B cell (primary cell): ENCODE results near the gene POLE2. TPM values are rescaled to one million over a fixed set of nuclear protein-coding genes. Genes with fewer than 3 reads are reported as not detected.

Experiments used
- ATAC-seq: fragments of 200-7000 bp; cut with Tn5 transposase; one replicate; pipeline ENCODE4 v1.10.0; 2021; ENCODE audit warnings: low read depth, mild to moderate bottlenecking, moderate number of reproducible peaks, moderate library complexity
- CTCF ChIA-PET: fragments of 350-600 bp; sonication (Branson Sonifier 250); formaldehyde crosslinking; loops from one replicate; lab custom pipeline; 2021; ENCODE audit warnings: antibody characterized with exemption, inconsistent platforms; lab: Charles Lee
- POLR2A ChIA-PET: fragments of 350-600 bp; sonication (Branson Sonifier 250); formaldehyde crosslinking; loops from one replicate; lab custom pipeline; 2021; ENCODE audit warnings: antibody characterized with exemption; lab: Charles Lee
- DNase-seq: peaks from one replicate; pipeline ENCODE4 v3.0.0; 2013
- H2AFZ ChIP-seq: 2 replicates; pipeline ENCODE4 v1.6.1; 2012; ENCODE audit warnings: mild to moderate bottlenecking, low read depth, low read length; ENCODE audit not compliant: insufficient read depth, poor library complexity, severe bottlenecking
- H3K27ac ChIP-seq, 2 donors: 1 replicate in 1 of 2; 2 replicates in 1 of 2; pipeline ENCODE4 v1.5.1; 2012 to 2013; ENCODE audit warnings: low read length in 2 of 2, mild to moderate bottlenecking in 2 of 2, moderate library complexity in 1 of 2
- H3K27me3 ChIP-seq, 4 experiments: fragments of 200-600 bp in 1 of 4; sonication (generic) in 1 of 4; replicated peaks in 1 of 4; 1 replicate in 2 of 4; 2 replicates in 2 of 4; pipeline versions ENCODE4 v1.6.1 to v1.7.0; 2013 to 2016; ENCODE audit warnings: low read length in 3 of 4, mild to moderate bottlenecking in 2 of 4, mixed read lengths in 1 of 4, moderate library complexity in 1 of 4; ENCODE audit not compliant: insufficient read depth in 4 of 4, control insufficient read depth in 3 of 4; ENCODE audit errors: control extremely low read depth in 1 of 4
- H3K36me3 ChIP-seq, 2 experiments: replicated peaks in 1 of 2; 1 replicate in 1 of 2; 2 replicates in 1 of 2; pipeline versions ENCODE4 v1.6.1 to v1.7.1; 2013; ENCODE audit warnings: low read length in 1 of 2; ENCODE audit not compliant: insufficient read depth in 2 of 2, control insufficient read depth in 1 of 2; ENCODE audit errors: control extremely low read depth in 1 of 2, extremely low read depth in 1 of 2
- H3K4me1 ChIP-seq, 2 donors: fragments of 200-600 bp in 1 of 2; sonication (generic) in 1 of 2; 1 replicate in 1 of 2; 2 replicates in 1 of 2; pipeline versions ENCODE4 v1.5.1 to v1.6.1; 2013 to 2017; ENCODE audit warnings: low read length in 2 of 2; ENCODE audit not compliant: control insufficient read depth in 2 of 2, insufficient read depth in 2 of 2
- H3K4me2 ChIP-seq: replicated peaks from 2 replicates; pipeline ENCODE3; 2012; ENCODE audit warnings: mild to moderate bottlenecking, low read depth, low read length; ENCODE audit not compliant: poor library complexity, severe bottlenecking
- H3K4me3 ChIP-seq, 5 experiments: fragments of 200-600 bp in 1 of 5; sonication (generic) in 1 of 5; 1 replicate in 3 of 5; 2 replicates in 2 of 5; pipeline versions ENCODE4 v1.5.1 to v1.7.0; 2011 to 2016; ENCODE audit warnings: low read length in 4 of 5, mild to moderate bottlenecking in 4 of 5, low read depth in 2 of 5, control low read depth in 1 of 5, moderate library complexity in 1 of 5; ENCODE audit not compliant: insufficient read depth in 1 of 5; ENCODE audit errors: control extremely low read depth in 1 of 5, extremely low read depth in 1 of 5
- H3K79me2 ChIP-seq: fragments of 200-600 bp; sonication (generic); one replicate; pipeline ENCODE4 v1.6.0; 2016; ENCODE audit warnings: low read length; ENCODE audit not compliant: control insufficient read depth, insufficient read depth
- H3K9ac ChIP-seq: fragments of 200-600 bp; sonication (generic); 2 replicates; pipeline ENCODE4 v1.6.1; 2017; ENCODE audit warnings: mild to moderate bottlenecking, low read length, moderate library complexity
- H3K9me3 ChIP-seq, 3 donors: one replicate each; pipeline versions ENCODE4 v1.6.1 to v1.7.1; 2013; ENCODE audit warnings: low read length in 2 of 3; ENCODE audit not compliant: control insufficient read depth in 2 of 3, insufficient read depth in 1 of 3; ENCODE audit errors: control extremely low read depth in 1 of 3
- H4K20me1 ChIP-seq: 2 replicates; pipeline ENCODE4 v1.6.0; 2012; ENCODE audit warnings: mild to moderate bottlenecking, low read length; ENCODE audit not compliant: insufficient read depth, control insufficient read depth, poor library complexity, severe bottlenecking
- H3K27ac Mint-ChIP-seq: one replicate; pipeline ENCODE4 v1.8.0; 2021; ENCODE audit warnings: mixed read lengths
- H3K27me3 Mint-ChIP-seq: one replicate; pipeline ENCODE4 v1.8.0; 2021; ENCODE audit warnings: mixed read lengths
- H3K4me1 Mint-ChIP-seq: one replicate; pipeline ENCODE4 v1.8.0; 2021; ENCODE audit warnings: mixed read lengths
- H3K4me3 Mint-ChIP-seq: one replicate; pipeline ENCODE4 v1.8.0; 2021; ENCODE audit warnings: mixed read lengths
- H3K9me3 Mint-ChIP-seq: one replicate; pipeline ENCODE4 v1.8.0; 2022; ENCODE audit warnings: mixed read lengths; ENCODE audit not compliant: insufficient read depth
- CTCF ChIP-seq: fragments of 200-600 bp; IDR thresholded peaks from one replicate; pipeline ENCODE4 v1.8.0; 2022; ENCODE audit warnings: antibody characterized with exemption, mild to moderate bottlenecking
- EZH2 ChIP-seq: IDR thresholded peaks from 2 replicates; pipeline ENCODE4 v1.6.1; 2012; ENCODE audit warnings: borderline replicate concordance, low read depth, mild to moderate bottlenecking, moderate library complexity, low read length; ENCODE audit not compliant: insufficient read depth, poor library complexity, severe bottlenecking
- WGBS: methylation state at CpG from one replicate; pipeline ENCODE4 v1.1.5; 2013; ENCODE audit warnings: missing lambda C conversion rate; ENCODE audit not compliant: insufficient coverage; 5-methylcytosine and 5-hydroxymethylcytosine counted together
- intact Hi-C: fragments of 100-400 bp; cut with micrococcal nuclease; formaldehyde crosslinking; loops from one replicate; pipeline ENCODE4 v1.10.0; 2022
- polyA plus RNA-seq: library from polyadenylated mRNA; depleted of rRNA; stranded (reverse); fragments of >200 nt; gene quantifications from 2 replicates; pipeline ENCODE4 v1.2.3, GENCODE V29; 2012
- total RNA-seq, 2 donors: library from RNA; stranded (reverse); fragments of 120-200 nt in 1 of 2; gene quantifications; 1 replicate in 1 of 2; 2 replicates in 1 of 2; pipeline versions ENCODE4 v1.2.3 to v1.2.4, GENCODE V29; 2013 to 2022

The POLE2 gene
- total and polyA plus RNA-seq, 2 donors (not counting 1 experiment from before 2014, with no cell fraction given): 1.4 to 2.6 TPM

GRCh38 chr14:49617852-49618519 is 70.0 kb downstream of the POLE2 start:
- no peak for ATAC-seq
- Histone ChIP-seq H3K4me1 (peaks cover 24 to 30% of the 10 kb centered on the region in 2 donors), H3K9ac (no peak overlapping the region), H3K27me3 (no peaks in the 10 kb centered on the region), H3K9me3 (no peaks in the 10 kb centered on the region), H4K20me1 (peaks cover 42% of the 10 kb centered on the region), H3K4me3 (no peak overlapping the region), H2AFZ (no peak overlapping the region), H3K27ac (peak overlapping the region in 1 of 2 donors; percentile 13), H3K4me2 (no peak overlapping the region), H3K36me3 (peaks cover 6 to 19% of the 10 kb centered on the region in 2 experiments), H3K79me2 (peaks cover 61% of the 10 kb centered on the region)
- peaks cover 41% of the 10 kb centered on the region for H3K4me1 Mint-ChIP-seq
- ChIA-PET POLR2A (interaction anchor here (1.0 kb wide), 1 partner anchor 19 kb away, joined by 3 read pairs; the partner anchor contains the start of gene LRR1), CTCF (interaction anchor here (1.0 kb wide), 1 partner anchor 16 kb away, joined by 5 read pairs; no protein-coding TSS in a partner anchor)
- intact Hi-C loops: no loop called here
- peak overlapping the region; percentile 28 for H3K27ac Mint-ChIP-seq
- H3K4me3 Mint-ChIP-seq: peak overlapping the region; percentile 99
- H3K27me3 Mint-ChIP-seq: no peaks in the 10 kb centered on the region
- DNase-seq: no peak
- TF ChIP-seq EZH2 (no peak), CTCF (no peak)
- H3K9me3 Mint-ChIP-seq: no peaks in the 10 kb centered on the region
- WGBS: 95% methylated on average over 2 of the region's 6 CpGs

- no peak overlapping the region for H3K4me3 Mint-ChIP-seq
- peaks cover 26% of the 10 kb centered on the region for H3K4me1 Mint-ChIP-seq
- Histone ChIP-seq H2AFZ (no peak overlapping the region), H3K4me1 (peaks cover 11 to 14% of the 10 kb centered on the region in 2 donors), H3K27me3 (no peaks in the 10 kb centered on the region), H3K27ac (no peak overlapping the region), H3K4me2 (no peak overlapping the region), H3K9me3 (no peaks in the 10 kb centered on the region), H3K79me2 (peaks cover 50% of the 10 kb centered on the region), H4K20me1 (peaks cover 33% of the 10 kb centered on the region), H3K36me3 (peaks cover 6 to 19% of the 10 kb centered on the region in 2 experiments), H3K4me3 (no peak overlapping the region), H3K9ac (no peak overlapping the region)
- no peak for DNase-seq
- ChIA-PET CTCF (interaction anchor here (1.0 kb wide), 1 partner anchor 17 kb away, joined by 5 read pairs; no protein-coding TSS in a partner anchor), POLR2A (interaction anchor here (1.0 kb wide), 1 partner anchor 11 kb away, joined by 3 read pairs; no protein-coding TSS in a partner anchor)
- H3K9me3 Mint-ChIP-seq: no peaks in the 10 kb centered on the region
- WGBS: 100% methylated on average over 4 of the region's 6 CpGs
- H3K27ac Mint-ChIP-seq: no peak overlapping the region
- no peaks in the 10 kb centered on the region for H3K27me3 Mint-ChIP-seq
- TF ChIP-seq CTCF (no peak), EZH2 (no peak)
- intact Hi-C loops: no loop called here
- no peak for ATAC-seq
Measured at GRCh38 chr14:49615776-49616175, 72.2 kb downstream of the POLE2 start.
